ENCODE data around the gene ESR2.

GRCh38 chr14:64289571-64289970, 4.6 kb downstream of the ESR2 start:
- TF ChIP-seq, protein P1, sequence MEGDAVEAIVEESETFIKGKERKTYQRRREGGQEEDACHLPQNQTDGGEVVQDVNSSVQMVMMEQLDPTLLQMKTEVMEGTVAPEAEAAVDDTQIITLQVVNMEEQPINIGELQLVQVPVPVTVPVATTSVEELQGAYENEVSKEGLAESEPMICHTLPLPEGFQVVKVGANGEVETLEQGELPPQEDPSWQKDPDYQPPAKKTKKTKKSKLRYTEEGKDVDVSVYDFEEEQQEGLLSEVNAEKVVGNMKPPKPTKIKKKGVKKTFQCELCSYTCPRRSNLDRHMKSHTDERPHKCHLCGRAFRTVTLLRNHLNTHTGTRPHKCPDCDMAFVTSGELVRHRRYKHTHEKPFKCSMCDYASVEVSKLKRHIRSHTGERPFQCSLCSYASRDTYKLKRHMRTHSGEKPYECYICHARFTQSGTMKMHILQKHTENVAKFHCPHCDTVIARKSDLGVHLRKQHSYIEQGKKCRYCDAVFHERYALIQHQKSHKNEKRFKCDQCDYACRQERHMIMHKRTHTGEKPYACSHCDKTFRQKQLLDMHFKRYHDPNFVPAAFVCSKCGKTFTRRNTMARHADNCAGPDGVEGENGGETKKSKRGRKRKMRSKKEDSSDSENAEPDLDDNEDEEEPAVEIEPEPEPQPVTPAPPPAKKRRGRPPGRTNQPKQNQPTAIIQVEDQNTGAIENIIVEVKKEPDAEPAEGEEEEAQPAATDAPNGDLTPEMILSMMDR (IDR thresholded peaks at IDR 0.05; ENCODE audit: insufficient read depth, low read length, poor library complexity, severe bottlenecking) = no peak
- no peak for TF ChIP-seq EZH2phosphoT487 (conservative IDR thresholded peaks at IDR 0.05; ENCODE audit: low read length)

Measured in SU-DHL-6 (cell line).